Superior temporal gyrus (tissue), 1 donor: ENCODE data around the gene FAM171A1.
"Not testable (repeated sequence)": the region's sequence is repeated elsewhere in the genome, so short reads cannot be mapped to it uniquely, and the experiment has no call there.

Experiments
- DNase-seq: peaks from one replicate; pipeline ENCODE4 v3.0.0-alpha.2; 2016; ENCODE audit errors: extremely low spot score

FAM171A1 gene

GRCh38 chr10:15370856-15371701 lies at the start of gene FAM171A1:
FAM171A1 (minus strand) TSS chr10:15371289; CDS start chr10:15371052, 237 bp downstream.
- peak; percentile 64 for DNase-seq

DNA sequence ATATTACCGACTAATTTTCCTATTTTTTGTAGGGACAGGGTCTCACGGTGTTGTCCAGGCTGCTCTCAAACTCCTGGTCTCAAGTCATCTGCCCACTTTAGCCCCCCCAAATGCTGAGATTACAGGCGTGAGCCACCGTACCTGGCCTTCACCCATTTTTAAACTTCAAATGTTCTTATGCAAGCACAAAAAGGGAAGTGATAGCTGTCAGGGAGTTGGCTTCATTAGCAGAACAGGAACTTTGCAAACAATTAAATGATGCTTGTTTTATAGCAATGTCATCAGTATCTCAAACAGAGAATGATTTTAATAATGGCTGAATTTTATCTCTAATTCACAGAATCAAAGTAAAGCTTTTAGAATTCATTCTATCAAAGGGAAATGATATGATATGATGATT lies 49.8 kb upstream of the FAM171A1 start:
- DNase-seq: no peak

- DNase-seq: peak; percentile 83
Observed at GRCh38 chr10:15419279-15419874, 48.3 kb upstream of the FAM171A1 start.

- no peak for DNase-seq
Observed at GRCh38 chr10:15416034-15416433, 44.9 kb upstream of the FAM171A1 start.

DNA sequence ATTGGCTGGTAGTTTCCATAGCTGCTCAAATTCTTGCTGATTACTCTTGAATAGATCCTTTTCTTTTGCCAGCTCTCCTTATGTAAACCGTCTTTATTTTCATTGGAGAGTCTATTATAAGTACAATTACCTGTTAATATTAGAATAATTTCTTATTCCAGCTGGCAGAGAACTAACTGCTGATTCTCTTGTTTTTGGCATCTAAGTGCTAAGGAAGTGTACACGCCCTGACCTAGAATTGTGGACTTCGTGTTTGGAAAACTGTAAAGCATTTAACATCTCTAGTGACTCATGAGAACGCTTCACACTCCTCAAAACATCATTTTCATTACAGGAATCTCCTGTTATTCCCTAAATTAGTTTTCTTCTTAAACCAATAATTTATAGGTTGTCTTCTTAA lies 39.9 kb upstream of the FAM171A1 start:
- DNase-seq: no peak

- not testable (repeated sequence) for DNase-seq
Observed at GRCh38 chr10:15409350-15409749, 38.3 kb upstream of the FAM171A1 start.

DNA sequence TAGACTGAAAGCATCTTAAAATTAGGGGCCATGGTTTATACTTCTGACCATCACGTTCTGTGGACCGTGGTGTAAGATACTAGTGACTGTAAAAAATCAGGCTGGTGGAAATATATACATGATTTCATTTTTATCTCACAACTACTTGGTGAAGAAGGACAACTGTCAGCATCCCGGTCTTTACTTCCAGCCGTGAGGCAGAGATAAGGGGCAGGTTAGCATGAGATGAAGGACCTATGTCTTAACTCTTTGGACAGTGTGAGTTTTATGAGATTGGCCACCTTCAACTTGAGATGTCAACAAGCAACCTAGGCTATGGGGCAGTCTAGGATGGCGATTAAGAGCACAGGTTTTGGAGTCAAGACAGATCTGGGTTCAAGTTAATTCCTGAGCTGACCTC lies 37.5 kb upstream of the FAM171A1 start:
- no peak for DNase-seq

DNA sequence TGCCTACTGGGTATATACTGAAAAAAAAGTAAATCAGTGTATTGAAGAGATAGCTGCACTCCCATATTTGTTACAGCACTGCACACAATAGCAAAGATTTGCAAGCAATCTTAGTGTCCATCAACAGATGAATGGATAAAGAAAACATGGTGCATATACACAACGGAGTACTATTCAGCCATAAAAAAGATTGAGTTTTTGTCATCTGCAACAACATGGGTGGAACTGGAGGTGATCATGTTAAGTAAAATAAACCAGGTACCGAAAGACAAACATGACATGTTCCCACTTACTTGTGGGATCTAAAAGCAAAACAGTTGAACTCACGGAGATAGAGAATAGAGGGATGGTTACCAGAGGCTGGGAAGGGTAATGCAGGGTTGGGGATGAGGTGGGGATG lies 34.2 kb upstream of the FAM171A1 start:
- DNase-seq: no peak

GRCh38 chr10:15401382-15401781 lies 30.3 kb upstream of the FAM171A1 start:
- DNase-seq: no peak

GRCh38 chr10:15400461-15400860 lies 29.4 kb upstream of the FAM171A1 start:
- DNase-seq: not testable (repeated sequence)

GRCh38 chr10:15399060-15399661 lies 28.1 kb upstream of the FAM171A1 start:
- no peak for DNase-seq

GRCh38 chr10:15395935-15396334 lies 24.8 kb upstream of the FAM171A1 start:
- no peak for DNase-seq

GRCh38 chr10:15393139-15393825 lies 22.2 kb upstream of the FAM171A1 start:
- DNase-seq: peak; percentile 15

DNA sequence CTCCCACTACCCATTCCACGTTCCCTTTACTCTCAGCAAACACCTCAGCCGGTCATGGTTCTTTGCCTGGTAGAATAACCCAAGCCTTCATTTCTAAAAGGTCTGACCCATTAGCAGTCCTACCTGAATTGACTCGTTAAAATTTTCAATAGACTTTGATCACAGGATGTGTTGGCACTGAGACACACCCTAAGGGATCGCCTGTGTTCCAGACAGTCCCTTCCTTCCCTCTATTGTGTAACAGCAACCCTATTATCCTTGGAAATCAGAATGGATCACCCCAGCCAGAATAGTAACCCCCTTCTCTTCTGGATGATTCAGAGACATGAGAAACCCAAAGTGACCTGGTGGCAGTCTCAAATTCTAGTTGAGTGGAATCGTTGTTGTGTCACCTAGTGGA lies 20.4 kb upstream of the FAM171A1 start:
- no peak for DNase-seq

DNA sequence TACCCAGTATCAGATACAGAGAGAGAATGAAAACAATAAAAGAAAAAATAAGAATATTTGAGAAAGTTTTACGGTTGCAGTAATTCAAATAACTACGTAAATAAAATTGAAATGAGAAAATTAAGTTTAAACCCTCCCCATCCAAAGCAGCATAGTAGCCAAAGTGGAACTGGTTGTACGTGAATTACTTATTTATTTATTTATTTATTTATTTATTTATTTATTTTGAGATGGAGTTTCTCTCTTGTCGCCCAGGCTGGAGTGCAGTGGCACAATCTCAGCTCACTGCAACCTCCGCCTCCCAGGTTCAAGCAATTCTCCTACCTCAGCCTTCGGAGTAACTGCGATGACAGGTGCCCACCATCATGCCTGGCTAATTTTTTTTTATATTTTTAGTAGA lies 17.1 kb upstream of the FAM171A1 start:
- DNase-seq: not testable (repeated sequence)

- no peak for DNase-seq
Observed at GRCh38 chr10:15387021-15387420, 15.9 kb upstream of the FAM171A1 start.

DNA sequence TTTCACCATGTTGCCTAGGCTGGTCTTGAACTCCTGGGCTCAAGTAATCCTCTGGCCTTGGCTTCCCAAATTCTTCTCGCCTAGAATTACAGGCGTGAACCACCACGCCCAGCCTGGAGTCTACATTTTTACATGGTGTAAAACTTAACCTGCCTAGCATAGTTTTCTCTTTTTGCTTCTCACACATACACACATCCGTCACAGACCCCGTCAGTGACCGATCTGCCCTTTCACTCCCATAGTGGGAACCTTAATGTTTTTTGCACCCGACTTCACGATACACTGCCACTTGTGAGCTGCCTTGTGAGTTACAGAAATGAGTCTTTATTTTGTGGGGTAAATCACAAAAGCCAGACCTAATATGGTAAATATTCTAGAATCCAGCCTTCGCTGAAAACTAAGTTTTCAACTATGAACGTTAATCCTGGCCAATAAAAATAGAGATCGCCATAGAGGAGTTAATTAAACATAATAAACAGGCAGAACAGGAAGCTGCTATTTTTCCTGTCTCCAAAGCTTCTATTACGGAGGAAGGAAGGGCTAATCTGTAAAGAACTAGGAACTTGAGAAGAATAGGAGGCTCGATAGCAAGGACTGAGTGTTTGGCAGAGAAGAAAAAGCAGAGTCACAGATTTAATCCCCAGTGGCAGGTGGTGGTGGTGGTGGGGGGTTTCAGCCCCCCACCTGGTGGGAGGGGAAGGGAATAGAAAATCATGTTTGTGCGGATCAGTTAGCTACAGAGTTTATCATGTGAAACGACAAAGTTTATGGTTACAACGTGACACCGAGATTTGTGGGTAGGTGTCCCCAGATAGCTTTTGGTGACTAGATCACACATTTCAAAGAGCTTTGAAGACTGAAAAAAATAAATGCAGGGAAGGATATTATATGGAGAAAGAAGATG lies 14.7 kb upstream of the FAM171A1 start:
- no peak for DNase-seq

GRCh38 chr10:15381420-15381819 lies 10.3 kb upstream of the FAM171A1 start:
- DNase-seq: no peak

DNA sequence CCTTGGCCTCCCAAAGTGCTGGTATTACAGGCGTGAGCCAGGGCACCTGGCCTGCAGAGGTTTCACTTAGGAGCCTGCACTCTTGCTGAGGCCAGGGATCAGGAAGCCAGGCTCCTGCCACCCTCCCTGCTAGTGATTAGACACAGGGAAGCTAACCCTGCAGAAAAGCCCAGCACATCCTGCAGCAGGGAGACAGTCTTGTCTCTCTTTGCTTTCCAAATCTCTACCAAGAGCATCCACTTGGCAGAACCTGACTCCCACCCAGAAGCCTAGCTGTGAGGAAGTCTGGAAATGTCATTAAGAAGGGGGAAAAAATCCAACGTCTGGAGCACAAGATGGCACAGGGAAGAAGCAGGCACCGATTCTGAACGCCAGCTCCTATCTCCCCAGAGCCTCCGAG lies 8.0 kb upstream of the FAM171A1 start:
- no peak for DNase-seq

GRCh38 chr10:15378569-15378968 lies 7.5 kb upstream of the FAM171A1 start:
- no peak for DNase-seq

DNA sequence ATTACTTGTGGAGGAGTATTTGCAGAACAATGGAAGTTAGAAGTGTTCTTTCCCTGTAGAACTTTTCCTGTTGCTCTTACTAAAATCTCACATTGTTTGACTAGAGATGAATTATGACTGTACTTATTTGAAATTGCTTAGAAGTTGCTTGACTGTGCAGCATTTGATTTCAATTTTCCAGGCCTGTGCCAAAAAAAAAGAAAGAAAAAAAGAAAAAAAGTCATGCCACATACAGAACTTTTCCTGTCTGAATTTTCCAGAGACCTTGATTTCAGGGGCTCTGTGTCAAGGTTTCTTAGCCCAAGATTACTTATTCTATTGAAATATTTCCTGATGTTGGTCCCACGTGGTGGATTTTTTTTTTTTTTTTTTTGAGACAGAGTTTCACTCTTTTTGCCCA lies 3.5 kb upstream of the FAM171A1 start:
- no peak for DNase-seq
